HEK293 (cell line): ENCODE measurements around the gene METTL24.

Experiments
- CTCF ChIA-PET: fragments of 350-600 bp; formaldehyde crosslinking; extraction: SDS; loops from one replicate; lab custom pipeline; 2021; ENCODE audit warnings: antibody characterized with exemption; lab: Yijun Ruan, JAX
- POLR2A ChIA-PET: fragments of 300-600 bp; formaldehyde crosslinking; extraction: SDS; loops from one replicate; lab custom pipeline; 2020; ENCODE audit warnings: antibody characterized with exemption, inconsistent platforms; lab: Yijun Ruan, JAX
- H3K27ac ChIP-seq: fragments of 200-500 bp; sonication (Bioruptor generic); 2 replicates; pipeline ENCODE4 v1.5.1; 2014; ENCODE audit warnings: low read depth, low read length, control low read depth, inconsistent platforms; ENCODE audit errors: extremely low read depth
- H3K36me3 ChIP-seq, 2 experiments: fragments of 200-500 bp in 1 of 2; sonication (Bioruptor generic) in 1 of 2; 1 replicate in 1 of 2; 2 replicates in 1 of 2; pipeline ENCODE4 v1.5.1; 2014 to 2017; ENCODE audit warnings: inconsistent platforms in 2 of 2, low read length in 2 of 2; ENCODE audit not compliant: control insufficient read depth in 2 of 2, insufficient read depth in 1 of 2
- H3K4me1 ChIP-seq: fragments of 200-500 bp; sonication (Bioruptor generic); 2 replicates; pipeline ENCODE4 v1.5.1; 2014; ENCODE audit warnings: mild to moderate bottlenecking, low read length, inconsistent platforms; ENCODE audit not compliant: control insufficient read depth, insufficient read depth
- H3K4me3 ChIP-seq: 2 replicates; pipeline ENCODE4 v1.5.1; 2011; ENCODE audit warnings: low read depth, mild to moderate bottlenecking, control low read depth, low read length, moderate library complexity
- H3K9me3 ChIP-seq: fragments of 200-500 bp; sonication (Bioruptor generic); 2 replicates; pipeline ENCODE4 v1.5.1; 2014; ENCODE audit warnings: low read depth, low read length, inconsistent platforms; ENCODE audit not compliant: control insufficient read depth, insufficient read depth
- GLI4 ChIP-seq: fragments of 450-650 bp; formaldehyde crosslinking; IDR thresholded peaks from 2 replicates; pipeline ENCODE4 v1.5.1; 2016; ENCODE audit warnings: missing biosample characterization, missing genetic modification characterization
- KLF16 ChIP-seq: fragments of 450-650 bp; formaldehyde crosslinking; IDR thresholded peaks from 2 replicates; pipeline ENCODE4 v1.5.1; 2017; ENCODE audit warnings: missing biosample characterization, missing genetic modification characterization
- KLF8 ChIP-seq: fragments of 450-650 bp; formaldehyde crosslinking; IDR thresholded peaks from 2 replicates; pipeline ENCODE4 v1.5.1; 2016; ENCODE audit warnings: missing biosample characterization, missing genetic modification characterization
- OVOL3 ChIP-seq: fragments of 450-650 bp; formaldehyde crosslinking; IDR thresholded peaks from 2 replicates; pipeline ENCODE4 v1.5.1; 2016; ENCODE audit warnings: missing biosample characterization, missing genetic modification characterization
- PRDM10 ChIP-seq: fragments of 450-650 bp; formaldehyde crosslinking; IDR thresholded peaks from 2 replicates; pipeline ENCODE4 v1.5.1; 2016; ENCODE audit warnings: missing biosample characterization, missing genetic modification characterization
- PRDM6 ChIP-seq: fragments of 450-650 bp; formaldehyde crosslinking; IDR thresholded peaks from 2 replicates; pipeline ENCODE4 v1.5.1; 2017; ENCODE audit warnings: missing biosample characterization, missing genetic modification characterization
- ZBTB1 ChIP-seq: fragments of 450-650 bp; formaldehyde crosslinking; IDR thresholded peaks from 2 replicates; pipeline ENCODE4 v1.5.1; 2016; ENCODE audit warnings: missing biosample characterization, missing genetic modification characterization
- ZBTB8A ChIP-seq: fragments of 450-650 bp; formaldehyde crosslinking; IDR thresholded peaks from 2 replicates; pipeline ENCODE4 v1.5.1; 2016; ENCODE audit warnings: missing biosample characterization, missing genetic modification characterization
- ZFHX2 ChIP-seq: fragments of 450-650 bp; formaldehyde crosslinking; conservative IDR thresholded peaks from 2 replicates; pipeline ENCODE4 v1.5.1; 2016; ENCODE audit warnings: missing biosample characterization, missing genetic modification characterization
- ZNF174 ChIP-seq: fragments of 450-650 bp; formaldehyde crosslinking; IDR thresholded peaks from 2 replicates; pipeline ENCODE4 v1.5.0; 2017; ENCODE audit warnings: missing biosample characterization, mild to moderate bottlenecking, missing genetic modification characterization
- ZNF513 ChIP-seq: fragments of 450-650 bp; IDR thresholded peaks from 2 replicates; pipeline ENCODE4 v1.5.1; 2018; ENCODE audit warnings: missing biosample characterization, missing genetic modification characterization
- ZNF580 ChIP-seq: fragments of 450-650 bp; formaldehyde crosslinking; IDR thresholded peaks from 2 replicates; pipeline ENCODE4 v1.5.1; 2016; ENCODE audit warnings: missing biosample characterization, missing genetic modification characterization
- ZNF626 ChIP-seq: fragments of 450-650 bp; sonication (Bioruptor Pico); formaldehyde crosslinking; IDR thresholded peaks from 2 replicates; pipeline ENCODE4 v1.5.1; 2018; ENCODE audit warnings: missing biosample characterization, missing genetic modification characterization, inconsistent platforms
- ZNF629 ChIP-seq: fragments of 450-650 bp; formaldehyde crosslinking; IDR thresholded peaks from 2 replicates; pipeline ENCODE4 v1.5.1; 2017; ENCODE audit warnings: missing biosample characterization, missing genetic modification characterization
- ZNF670 ChIP-seq: fragments of 450-650 bp; formaldehyde crosslinking; IDR thresholded peaks from 2 replicates; pipeline ENCODE4 v1.5.1; 2016; ENCODE audit warnings: missing biosample characterization, missing genetic modification characterization, low read depth

The METTL24 gene

GRCh38 chr6:110340392-110340965 lies 17.7 kb downstream of the METTL24 start:
- CTCF ChIA-PET = interaction anchor here (2.4 to 2.5 kb wide), 2 partner anchors 12 to 13 kb away, joined by 19 to 23 read pairs; no protein-coding TSS in a partner anchor
- POLR2A ChIA-PET = no interaction called here

More at GRCh38 chr6:110340392-110340965, 17.7 kb downstream of the METTL24 start:
- TF ChIP-seq ZFHX2 = no peak
- no peak for TF ChIP-seq ZNF626
- no peak for TF ChIP-seq PRDM6 (tag by site-specific recombination)
- TF ChIP-seq ZNF629 = no peak
- TF ChIP-seq PRDM10 = no peak
- no peak for TF ChIP-seq OVOL3 (tag by site-specific recombination)
- TF ChIP-seq ZNF580 (tag by site-specific recombination) = no peak
- TF ChIP-seq ZNF513 (tag by site-specific recombination) = no peak
- no peak for TF ChIP-seq ZBTB8A
- no peak for TF ChIP-seq KLF8 (tag by site-specific recombination)
- no peak for TF ChIP-seq ZNF670 (tag by site-specific recombination)
- TF ChIP-seq KLF16 (tag by site-specific recombination) = no peak
- TF ChIP-seq GLI4 (tag by site-specific recombination) = no peak
- TF ChIP-seq ZNF174 (tag by site-specific recombination) = no peak
- TF ChIP-seq ZBTB1 = no peak
- no peaks in the 10 kb centered on the region for H3K4me1 ChIP-seq
- H3K4me3 ChIP-seq = no peak overlapping the region
- H3K9me3 ChIP-seq = no peaks in the 10 kb centered on the region
- H3K36me3 ChIP-seq = no peaks in the 10 kb centered on the region
- H3K27ac ChIP-seq = no peak overlapping the region
